OCI-M2 (cell line): ENCODE data around the gene SRRT.

Experiments
- DNase-seq: peaks from one replicate; lab custom pipeline; 2025; ENCODE audit not compliant: unreplicated experiment; lab: John Stamatoyannopoulos, UW

SRRT gene

GRCh38 chr7:100874577-100875355 lies at the start of gene SRRT:
Gene SRRT (plus strand): TSS chr7:100875103. CDS start chr7:100875591, 488 bp downstream.
- peak; percentile 65 for DNase-seq

GRCh38 chr7:100825215-100825671 lies 49.7 kb upstream of the SRRT start:
- no peak for DNase-seq

- no peak for DNase-seq
Measured at GRCh38 chr7:100825751-100826513, 49.0 kb upstream of the SRRT start.

- no peak for DNase-seq
Measured at GRCh38 chr7:100826514-100827329, 48.2 kb upstream of the SRRT start.

- no peak for DNase-seq
Measured at GRCh38 chr7:100827330-100828226, 47.3 kb upstream of the SRRT start, which contains the start of gene EPHB4. Gene EPHB4 (minus strand): TSS chr7:100827523. CDS start chr7:100827030, 493 bp downstream.

- DNase-seq = no peak
Measured at GRCh38 chr7:100829150-100829716, 45.7 kb upstream of the SRRT start.

- DNase-seq = no peak
Measured at GRCh38 chr7:100830396-100830795, 44.5 kb upstream of the SRRT start.

GRCh38 chr7:100832281-100832633 lies 42.6 kb upstream of the SRRT start:
- no peak for DNase-seq

GRCh38 chr7:100835903-100836811 lies 38.7 kb upstream of the SRRT start:
- DNase-seq = no peak

- no peak for DNase-seq
Measured at GRCh38 chr7:100836812-100837098, 38.1 kb upstream of the SRRT start.

GRCh38 chr7:100837099-100837836 lies 37.6 kb upstream of the SRRT start:
- DNase-seq = no peak

GRCh38 chr7:100839361-100839760 lies 35.5 kb upstream of the SRRT start:
- no peak for DNase-seq

GRCh38 chr7:100840470-100841100 lies 34.3 kb upstream of the SRRT start:
- no peak for DNase-seq

- no peak for DNase-seq
Measured at GRCh38 chr7:100847360-100847759, 27.5 kb upstream of the SRRT start.

- no peak for DNase-seq
Measured at GRCh38 chr7:100852048-100852872, 22.6 kb upstream of the SRRT start, which contains the start of gene SLC12A9. Gene SLC12A9 (plus strand): TSS chr7:100852713. CDS start chr7:100854198, 1,485 bp downstream.

- no peak for DNase-seq
Measured at GRCh38 chr7:100854146-100854895, 20.6 kb upstream of the SRRT start.
